ENCODE results near the gene PPM1L. TPM values are rescaled to one million over a fixed set of nuclear protein-coding genes. Genes with fewer than 3 reads are reported as not detected.

Gene PPM1L
- total RNA-seq, 4 donors from 2014 or later: 3.2 to 27.9 (median 16.4) TPM

GRCh38 chr3:160758929-160759577, 3.0 kb downstream of the PPM1L start:
- Histone ChIP-seq H3K4me3 (no peak overlapping the region), H3K36me3 (no peaks in the 10 kb centered on the region), H3K9me3 (no peaks in the 10 kb centered on the region), H3K27me3 (no peaks in the 10 kb centered on the region), H3K27ac (no peak overlapping the region), H3K4me1 (no peaks in the 10 kb centered on the region)
- intact Hi-C loops (cut with DNase I; ENCODE audit: low total_unique reads): no loop called here
- TF ChIP-seq POLR2A (IDR thresholded peaks at IDR 0.05) (no peak), CTCF (IDR thresholded peaks at IDR 0.05) (no peak)
- DNase-seq: no peak

- Histone ChIP-seq H3K27me3 (no peaks in the 10 kb centered on the region), H3K27ac (no peak overlapping the region), H3K4me3 (no peak overlapping the region), H3K4me1 (no peaks in the 10 kb centered on the region), H3K36me3 (no peaks in the 10 kb centered on the region), H3K9me3 (no peaks in the 10 kb centered on the region)
- TF ChIP-seq POLR2A (IDR thresholded peaks at IDR 0.05) (no peak), CTCF (IDR thresholded peaks at IDR 0.05) (no peak)
- no peak for DNase-seq
- intact Hi-C loops (cut with DNase I; ENCODE audit: low total_unique reads): no loop called here
Observed at GRCh38 chr3:160763073-160763472, 7.0 kb downstream of the PPM1L start.

- intact Hi-C loops (cut with DNase I; ENCODE audit: low total_unique reads): no loop called here
- TF ChIP-seq POLR2A (IDR thresholded peaks at IDR 0.05): no peak
- no peak for TF ChIP-seq CTCF (IDR thresholded peaks at IDR 0.05)
- Histone ChIP-seq H3K27me3 (no peaks in the 10 kb centered on the region), H3K4me3 (no peak overlapping the region), H3K36me3 (no peaks in the 10 kb centered on the region), H3K4me1 (no peaks in the 10 kb centered on the region), H3K27ac (no peak overlapping the region), H3K9me3 (no peaks in the 10 kb centered on the region)
- no peak for DNase-seq
Observed at GRCh38 chr3:160765211-160765610, 9.2 kb downstream of the PPM1L start.

- Histone ChIP-seq H3K36me3 (no peaks in the 10 kb centered on the region), H3K27me3 (no peaks in the 10 kb centered on the region), H3K27ac (no peak overlapping the region), H3K4me3 (no peak overlapping the region), H3K9me3 (no peaks in the 10 kb centered on the region), H3K4me1 (no peaks in the 10 kb centered on the region)
- intact Hi-C loops (cut with DNase I; ENCODE audit: low total_unique reads): no loop called here
- no peak for DNase-seq
- no peak for TF ChIP-seq POLR2A (IDR thresholded peaks at IDR 0.05)
- no peak for TF ChIP-seq CTCF (IDR thresholded peaks at IDR 0.05)
Observed at GRCh38 chr3:160768031-160768430, 12.0 kb downstream of the PPM1L start.

GRCh38 chr3:160768918-160769317, 12.9 kb downstream of the PPM1L start:
- no peak for TF ChIP-seq CTCF (IDR thresholded peaks at IDR 0.05)
- TF ChIP-seq POLR2A (IDR thresholded peaks at IDR 0.05): no peak
- no peaks in the 10 kb centered on the region for H3K27me3 ChIP-seq
- H3K4me1 ChIP-seq: no peaks in the 10 kb centered on the region
- H3K4me3 ChIP-seq: no peak overlapping the region
- no peak overlapping the region for H3K27ac ChIP-seq
- no peak for DNase-seq
- intact Hi-C loops (cut with DNase I; ENCODE audit: low total_unique reads): no loop called here
- H3K9me3 ChIP-seq: no peaks in the 10 kb centered on the region
- no peaks in the 10 kb centered on the region for H3K36me3 ChIP-seq
